ENCODE results near the gene FICD. TPM values are rescaled to one million over a fixed set of nuclear protein-coding genes. Genes with fewer than 3 reads are reported as not detected.

The FICD gene
- total and polyA plus RNA-seq, 2 of the 13 experiments (the other 11 are each of a cell fraction or from before 2014, with no cell fraction given), result 0.99 to 3.0 TPM

GRCh38 chr12:108566452-108566851 is 51.4 kb downstream of the FICD start:
- no peak overlapping the region for H3K27ac ChIP-seq (ENCODE audit: extremely low read length, insufficient read depth, low read length)
- H3K27me3 ChIP-seq (ENCODE audit: control insufficient read depth in 1 of 2, insufficient read depth in 2 of 2, low read length in 2 of 2), result no peaks in the 10 kb centered on the region; a peak in 1 of 5 replicates
- H3K9ac ChIP-seq (ENCODE audit: insufficient read depth, low read depth, low read length), result no peak overlapping the region
- in situ Hi-C loops (cut with HindIII; ENCODE audit: extremely low pct_ligation_motif_present, low pct_unique_long_range_greater_than_20kb) (loop anchor here (5.0 to 10.0 kb wide), 2 partner anchors 51 to 238 kb away; no protein-coding TSS in a partner anchor), intact Hi-C loops (cut with micrococcal nuclease; ENCODE audit: unreplicated experiment) (no loop called here)
- no peak for DNase-seq (ENCODE audit: low spot score)
- no peak overlapping the region for H2AFZ ChIP-seq (ENCODE audit: low read length)
- H3K36me3 ChIP-seq (replicated peaks in 1 of 2; ENCODE audit: control insufficient read depth in 1 of 2, insufficient read depth in 2 of 2, low read length in 2 of 2), result peaks cover 20 to 55% of the 10 kb centered on the region in 2 experiments
- TF ChIP-seq ZNF510 (CRISPR knock-in tag; IDR thresholded peaks at IDR 0.05; ENCODE audit: low read depth) (no peak), ZNF24 (IDR thresholded peaks at IDR 0.05) (no peak), CERS6 (CRISPR knock-in tag; IDR thresholded peaks at IDR 0.05) (no peak), ZNF350 (CRISPR knock-in tag; IDR thresholded peaks at IDR 0.05; ENCODE audit: borderline replicate concordance, low read depth) (no peak), KDM5A (IDR thresholded peaks at IDR 0.05; ENCODE audit: borderline replicate concordance, low read length) (no peak), ZNF790 (CRISPR knock-in tag; IDR thresholded peaks at IDR 0.05; ENCODE audit: borderline replicate concordance) (no peak)
- no peak overlapping the region for H3K4me2 ChIP-seq (ENCODE audit: low read depth, low read length)
- no peaks in the 10 kb centered on the region; the same call in 1 of the 2 replicates for H4K20me1 ChIP-seq (ENCODE audit: insufficient read depth, low read length)
- peaks cover 17% of the 10 kb centered on the region for H3K79me2 ChIP-seq (ENCODE audit: insufficient read depth, low read length)
- ATAC-seq, result no peak
- H3K9me3 ChIP-seq (ENCODE audit: low read length), result no peaks in the 10 kb centered on the region
- peaks cover 7% of the 10 kb centered on the region for H3K4me1 ChIP-seq (ENCODE audit: insufficient read depth, low read length)
- H3K4me3 ChIP-seq (replicated peaks in 1 of 3; ENCODE audit: insufficient read depth in 1 of 3, low read depth in 2 of 3, low read length in 3 of 3), result no peak overlapping the region
- POLR2A ChIA-PET, result interaction anchor here (0.5 kb wide), 1 partner anchor 191 kb away, joined by 3 read pairs; no protein-coding TSS in a partner anchor
- CTCF ChIA-PET (ENCODE audit: low intra/inter-chr PET ratio, low total read pairs), result no interaction called here
- WGBS (ENCODE audit: low lambda C conversion rate), result 100% methylated on average over 4 of the region's 4 CpGs
- no TSS peak for BruUV-seq (replicated peaks)
- no peak for FAIRE-seq

Measured in HepG2 (cell line).